GM10847 (cell line): ENCODE measurements around the gene POLDIP2.

Source experiments
- POLR2A ChIP-seq: IDR thresholded peaks from 2 replicates; pipeline ENCODE4 v1.6.1; 2011; ENCODE audit not compliant: insufficient read length; ENCODE audit errors: extremely low read depth

The POLDIP2 gene

DNA sequence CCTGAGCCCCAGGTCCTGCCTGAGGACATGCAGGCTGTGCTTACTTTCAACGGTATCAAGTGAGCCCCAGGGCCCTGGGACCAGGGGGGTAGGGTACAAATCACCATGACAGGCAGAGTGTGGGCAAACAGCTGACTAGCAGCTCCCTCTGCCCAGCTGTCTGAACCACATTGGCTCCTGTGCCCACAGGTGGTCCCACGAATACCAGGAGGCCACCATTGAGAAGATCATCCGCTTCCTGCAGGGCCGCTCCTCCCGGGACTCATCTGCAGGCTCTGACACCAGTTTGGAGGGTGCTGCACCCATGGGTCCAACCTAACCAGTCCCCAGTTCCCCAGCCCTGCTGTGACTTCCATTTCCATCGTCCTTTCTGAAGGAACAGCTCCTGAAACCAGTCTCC, 38.6 kb upstream of the POLDIP2 start:
- no peak for TF ChIP-seq POLR2A

DNA sequence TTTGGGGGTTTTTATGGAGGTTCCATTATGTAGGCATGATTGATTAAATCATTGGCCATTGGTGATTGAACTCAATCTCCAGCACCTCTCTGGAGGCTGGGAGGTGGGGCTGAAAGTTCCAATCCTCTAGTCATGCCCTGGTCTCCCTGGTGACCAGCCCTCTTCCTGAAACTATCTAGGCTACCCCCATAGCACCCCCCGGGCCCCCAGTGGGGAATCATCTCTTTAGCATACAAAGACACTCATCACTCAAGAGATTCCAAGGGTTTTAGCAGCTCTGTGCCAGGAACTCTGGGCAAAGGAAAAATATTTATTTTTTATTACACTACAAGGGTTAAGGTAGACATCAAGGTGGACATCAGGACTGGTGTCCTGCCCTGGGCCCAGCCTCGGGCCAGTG, 38.1 kb upstream of the POLDIP2 start:
- TF ChIP-seq POLR2A, result no peak

- no peak for TF ChIP-seq POLR2A
These were observed 37.2 kb upstream of the POLDIP2 start for GRCh38 chr17:28394337-28395116.

DNA sequence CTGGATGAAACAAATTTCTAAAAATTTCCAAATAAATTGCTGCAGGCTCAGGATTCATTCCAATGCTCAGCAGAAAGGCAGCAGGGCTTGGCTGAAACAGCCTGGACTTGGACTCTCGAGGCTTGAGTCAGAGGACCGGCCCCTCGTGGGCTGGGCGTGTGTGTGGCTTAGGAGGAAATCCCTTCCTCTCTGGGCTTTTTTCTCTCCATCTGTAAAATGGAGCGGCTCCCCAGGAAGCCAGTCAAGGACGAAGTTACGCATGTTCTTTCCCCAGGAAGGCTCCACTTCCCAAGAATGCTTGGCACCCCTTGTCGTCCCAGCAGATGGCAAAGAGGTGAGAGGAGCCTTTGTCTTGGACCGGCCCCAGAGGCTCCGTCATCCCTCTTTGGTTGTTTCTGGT, 35.2 kb upstream of the POLDIP2 start:
- no peak for TF ChIP-seq POLR2A

GRCh38 chr17:28391401-28391800, 34.1 kb upstream of the POLDIP2 start:
- no peak for TF ChIP-seq POLR2A

GRCh38 chr17:28390984-28391383, 33.7 kb upstream of the POLDIP2 start:
- TF ChIP-seq POLR2A, result no peak

DNA sequence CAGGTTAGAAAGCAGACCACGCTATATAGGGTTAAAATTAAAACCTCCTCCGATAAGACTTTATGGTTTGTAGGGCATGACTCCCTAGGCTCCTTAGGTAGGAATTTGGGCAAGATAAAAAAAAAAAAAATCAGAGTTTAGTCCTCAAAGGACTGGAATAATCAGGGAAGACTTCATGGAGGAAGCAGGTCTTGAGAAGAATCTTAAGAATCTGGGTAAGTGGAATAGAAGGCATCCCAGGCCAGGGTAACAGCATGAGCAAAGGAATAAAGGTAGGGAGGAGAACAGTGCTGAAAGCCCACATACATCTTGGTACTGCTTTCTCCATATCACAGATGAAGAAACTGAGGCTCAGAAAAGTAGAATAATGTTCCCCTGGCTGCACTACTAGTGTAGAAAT, 33.2 kb upstream of the POLDIP2 start:
- TF ChIP-seq POLR2A, result no peak

DNA sequence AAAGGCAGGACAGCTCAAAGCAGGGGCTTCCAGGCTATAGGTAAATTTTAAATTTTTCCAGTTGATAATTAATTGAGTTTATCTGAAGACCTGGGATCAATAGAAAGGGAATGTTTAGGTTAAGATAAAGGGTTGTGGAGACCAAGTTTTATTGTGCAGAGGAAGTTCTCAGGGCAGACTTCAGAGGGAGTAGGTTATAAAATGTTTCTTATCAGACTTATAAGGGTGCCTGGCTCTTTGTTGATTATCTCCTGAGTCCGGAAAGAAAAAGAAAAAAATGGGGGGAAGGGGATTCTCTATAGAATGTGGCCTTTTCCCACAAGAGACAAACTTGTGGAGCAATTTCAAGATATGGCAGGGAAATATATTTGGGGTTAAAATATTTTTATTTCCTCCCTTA, 32.8 kb upstream of the POLDIP2 start:
- TF ChIP-seq POLR2A, result no peak

GRCh38 chr17:28388106-28388505, 30.8 kb upstream of the POLDIP2 start:
- TF ChIP-seq POLR2A, result no peak

GRCh38 chr17:28386391-28386790, 29.1 kb upstream of the POLDIP2 start:
- no peak for TF ChIP-seq POLR2A

- TF ChIP-seq POLR2A, result no peak
These were observed 28.1 kb upstream of the POLDIP2 start for GRCh38 chr17:28385406-28385805.

GRCh38 chr17:28385037-28385400, 27.7 kb upstream of the POLDIP2 start:
- TF ChIP-seq POLR2A, result no peak

DNA sequence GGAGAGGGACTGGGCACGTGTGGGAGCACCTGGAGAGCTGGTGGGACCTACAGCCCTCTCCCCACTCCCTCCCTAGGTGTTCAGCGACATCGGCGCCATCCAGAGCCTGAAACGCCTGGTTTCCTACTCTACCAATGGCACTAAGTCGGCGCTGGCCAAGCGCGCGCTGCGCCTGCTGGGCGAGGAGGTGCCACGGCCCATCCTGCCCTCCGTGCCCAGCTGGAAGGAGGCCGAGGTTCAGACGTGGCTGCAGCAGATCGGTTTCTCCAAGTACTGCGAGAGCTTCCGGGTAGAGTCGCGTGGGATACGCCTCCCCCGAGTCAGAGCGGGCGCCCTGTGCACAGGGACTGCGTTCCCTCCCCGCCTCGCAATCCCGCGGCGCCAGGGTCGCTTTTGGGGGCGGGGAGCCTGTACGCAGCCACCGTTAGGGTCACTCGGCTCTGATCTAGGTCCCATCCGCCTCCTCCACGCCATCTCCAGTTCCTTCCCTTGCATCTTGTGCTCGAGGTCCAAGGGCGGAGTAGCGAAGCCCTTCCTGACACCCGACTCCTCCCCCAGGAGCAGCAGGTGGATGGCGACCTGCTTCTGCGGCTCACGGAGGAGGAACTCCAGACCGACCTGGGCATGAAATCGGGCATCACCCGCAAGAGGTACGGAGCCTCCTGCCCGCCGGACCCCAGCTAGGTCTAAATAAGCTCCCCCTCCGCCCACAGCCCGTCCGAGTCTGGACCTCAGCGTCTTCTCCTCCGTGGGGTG, 27.1 kb upstream of the POLDIP2 start:
- no peak for TF ChIP-seq POLR2A

DNA sequence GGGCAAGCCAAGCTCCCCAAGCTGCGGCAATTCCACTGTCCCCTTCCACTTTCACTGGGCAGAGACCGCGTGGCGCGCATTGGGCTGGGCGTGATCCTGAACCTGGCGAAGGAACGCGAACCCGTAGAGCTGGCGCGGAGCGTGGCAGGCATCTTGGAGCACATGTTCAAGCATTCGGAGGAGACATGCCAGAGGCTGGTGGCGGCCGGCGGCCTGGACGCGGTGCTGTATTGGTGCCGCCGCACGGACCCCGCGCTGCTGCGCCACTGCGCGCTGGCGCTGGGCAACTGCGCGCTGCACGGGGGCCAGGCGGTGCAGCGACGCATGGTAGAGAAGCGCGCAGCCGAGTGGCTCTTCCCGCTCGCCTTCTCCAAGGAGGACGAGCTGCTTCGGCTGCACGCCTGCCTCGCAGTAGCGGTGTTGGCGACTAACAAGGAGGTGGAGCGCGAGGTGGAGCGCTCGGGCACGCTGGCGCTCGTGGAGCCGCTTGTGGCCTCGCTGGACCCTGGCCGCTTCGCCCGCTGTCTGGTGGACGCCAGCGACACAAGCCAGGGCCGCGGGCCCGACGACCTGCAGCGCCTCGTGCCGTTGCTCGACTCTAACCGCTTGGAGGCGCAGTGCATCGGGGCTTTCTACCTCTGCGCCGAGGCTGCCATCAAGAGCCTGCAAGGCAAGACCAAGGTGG, 24.0 kb upstream of the POLDIP2 start:
- TF ChIP-seq POLR2A, result no peak

DNA sequence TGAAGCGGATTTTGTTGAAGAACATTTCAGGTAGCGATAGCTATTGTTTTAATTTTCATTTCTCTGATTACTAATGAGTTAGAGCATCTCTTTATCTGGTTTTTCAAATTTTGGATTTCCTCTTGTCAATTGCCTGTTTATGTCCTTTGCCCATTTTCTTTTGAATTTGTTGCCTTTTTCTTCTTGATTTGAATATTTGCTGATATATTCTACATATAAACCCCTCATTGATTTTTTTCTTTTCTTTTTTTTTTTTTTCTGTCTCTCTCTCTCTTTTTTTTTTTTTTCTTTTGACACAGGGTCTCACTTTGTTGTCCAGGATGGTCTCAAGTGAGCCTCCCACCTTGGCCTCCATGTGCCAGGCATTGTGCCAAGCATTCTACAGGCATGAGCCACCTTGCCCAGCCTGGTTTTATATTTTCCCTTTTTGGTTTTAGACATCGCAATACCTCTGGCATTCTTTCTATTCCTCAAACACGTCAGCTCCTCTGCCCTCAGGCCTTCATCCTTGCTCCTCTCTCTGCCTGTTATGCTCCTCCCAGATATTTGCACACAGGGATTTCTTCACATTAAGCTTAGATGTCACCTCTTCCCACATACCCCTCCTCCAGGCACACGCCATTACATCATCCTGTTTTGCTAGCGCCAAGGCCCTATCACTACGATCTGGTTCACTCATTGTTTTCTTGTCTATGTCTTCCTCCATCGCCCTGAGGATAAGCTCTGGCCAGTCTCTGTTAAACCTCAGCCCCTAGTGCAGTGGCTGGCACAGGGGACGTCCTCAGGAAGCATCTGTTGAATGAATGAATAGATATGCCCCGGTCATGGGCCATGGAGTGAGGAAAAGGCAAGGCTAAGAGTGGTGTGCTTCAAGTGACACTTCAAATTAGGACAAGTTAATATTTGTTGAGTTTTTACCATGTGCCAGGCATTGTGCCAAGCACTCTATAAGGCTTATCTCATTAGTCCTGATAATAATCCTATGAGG, 22.8 kb upstream of the POLDIP2 start:
- TF ChIP-seq POLR2A, result no peak
